ENCODE measurements around the gene LRMDA.

LRMDA gene

DNA sequence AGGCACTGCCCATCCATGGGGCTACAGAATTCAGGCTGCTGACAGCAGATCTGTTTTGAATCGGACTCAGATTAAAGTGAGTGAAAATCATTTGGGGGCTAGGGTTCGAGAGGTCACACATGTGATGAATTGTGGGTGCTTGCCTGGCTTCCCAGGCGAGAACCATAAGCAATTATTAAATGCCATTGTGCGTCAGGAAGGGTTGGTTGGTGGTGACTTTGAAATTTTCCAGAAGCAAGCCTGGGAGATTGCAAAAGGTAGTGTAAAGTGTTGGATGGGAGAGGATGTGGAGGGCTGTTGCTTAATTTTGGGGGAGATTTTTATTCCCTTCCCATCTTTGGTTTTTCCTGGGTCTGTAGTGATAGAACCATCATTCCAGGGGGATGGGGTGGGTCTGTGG, 34.6 kb downstream of the LRMDA start:
- no peak overlapping the region for H3K4me3 ChIP-seq (ENCODE audit: low read length)
- TF ChIP-seq CTCF (conservative IDR thresholded peaks at IDR 0.05; ENCODE audit: low read depth, low read length), result no peak
- DNase-seq (ENCODE audit: low read depth), result no peak

DNA sequence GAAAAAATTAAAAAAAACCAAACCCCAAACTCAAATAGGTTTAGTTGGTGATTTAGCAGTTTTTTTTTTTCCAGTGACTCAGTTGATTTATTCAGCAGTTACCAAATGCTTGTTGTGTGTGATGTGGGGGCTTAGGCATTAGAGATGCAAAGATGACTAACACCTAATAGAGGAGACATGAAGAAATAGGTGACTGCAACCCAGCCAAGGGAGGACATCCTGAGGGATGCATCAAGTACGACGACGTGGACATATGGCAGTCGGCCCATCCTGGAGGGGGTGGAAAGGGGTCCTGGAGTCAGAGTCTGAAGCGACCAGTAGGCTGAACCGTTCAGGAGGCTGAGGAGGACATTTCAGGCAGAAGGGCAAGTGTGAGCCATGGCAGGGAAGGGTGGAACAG, 35.5 kb downstream of the LRMDA start:
- no peak overlapping the region for H3K4me3 ChIP-seq (ENCODE audit: low read length)
- DNase-seq (ENCODE audit: low read depth), result no peak
- TF ChIP-seq CTCF (conservative IDR thresholded peaks at IDR 0.05; ENCODE audit: low read depth, low read length), result no peak

- no peak overlapping the region for H3K4me3 ChIP-seq (ENCODE audit: low read length)
- no peak for TF ChIP-seq CTCF (conservative IDR thresholded peaks at IDR 0.05; ENCODE audit: low read depth, low read length)
- no peak for DNase-seq (ENCODE audit: low read depth)
These were observed 37.2 kb downstream of the LRMDA start for GRCh38 chr10:75468612-75469005.

DNA sequence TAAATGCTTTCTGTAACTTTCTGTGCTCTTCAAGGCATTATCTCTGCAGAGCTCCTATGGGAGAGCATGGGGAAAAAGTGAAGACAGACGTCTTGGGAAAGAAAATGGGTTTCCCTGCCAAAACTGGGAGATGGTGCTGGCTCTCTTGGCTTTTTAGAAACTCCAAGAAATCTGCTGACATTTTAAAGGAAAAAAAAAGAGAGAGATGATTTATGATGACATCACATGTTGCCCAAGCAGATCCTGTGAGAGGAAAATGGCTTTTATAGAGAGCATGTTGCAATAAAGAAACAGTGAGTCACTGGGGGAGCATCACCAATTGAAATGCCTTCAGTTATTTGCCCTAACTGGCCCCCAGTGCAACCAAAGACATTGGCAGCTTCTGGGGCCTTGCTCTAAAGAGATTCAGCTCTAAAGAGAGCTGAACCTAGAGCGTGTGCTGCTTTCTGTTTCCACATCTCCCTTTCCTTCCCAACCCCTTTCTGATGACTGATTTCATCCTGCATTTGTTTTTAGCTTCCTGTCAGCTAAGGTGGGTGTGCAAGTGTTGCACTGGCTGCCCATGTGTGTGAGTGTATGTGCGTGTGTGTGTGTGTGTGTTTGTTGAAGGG, 37.7 kb downstream of the LRMDA start:
- DNase-seq (ENCODE audit: low read depth), result peak; percentile 59
- TF ChIP-seq CTCF (conservative IDR thresholded peaks at IDR 0.05; ENCODE audit: low read depth, low read length), result no peak
- H3K4me3 ChIP-seq (ENCODE audit: low read length), result no peak overlapping the region

GRCh38 chr10:75470901-75471300, 39.5 kb downstream of the LRMDA start:
- no peak overlapping the region for H3K4me3 ChIP-seq (ENCODE audit: low read length)
- no peak for DNase-seq (ENCODE audit: low read depth)
- TF ChIP-seq CTCF (conservative IDR thresholded peaks at IDR 0.05; ENCODE audit: low read depth, low read length), result no peak

GRCh38 chr10:75472685-75473084, 41.3 kb downstream of the LRMDA start:
- DNase-seq (ENCODE audit: low read depth), result no peak
- no peak overlapping the region for H3K4me3 ChIP-seq (ENCODE audit: low read length)
- no peak for TF ChIP-seq CTCF (conservative IDR thresholded peaks at IDR 0.05; ENCODE audit: low read depth, low read length)

DNA sequence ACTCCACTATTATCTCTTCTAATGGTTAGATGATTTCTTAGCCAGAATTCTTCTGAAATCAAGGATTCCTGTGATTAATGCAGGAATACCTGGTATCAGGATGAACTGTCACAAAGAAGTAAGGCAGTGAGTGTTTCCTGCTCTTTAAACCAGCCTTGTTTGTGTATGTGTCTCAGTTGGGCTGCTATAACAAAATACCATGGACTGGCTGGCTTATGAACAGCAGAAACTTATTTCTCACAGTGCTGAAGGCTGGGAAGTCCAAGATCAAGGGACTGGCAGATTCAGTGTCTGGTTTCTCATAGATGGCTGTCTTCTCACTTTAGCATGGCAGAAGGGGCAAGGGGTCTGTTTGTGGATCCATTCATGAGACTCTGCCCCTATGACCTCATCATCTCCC, 42.7 kb downstream of the LRMDA start:
- TF ChIP-seq CTCF (conservative IDR thresholded peaks at IDR 0.05; ENCODE audit: low read depth, low read length), result no peak
- H3K4me3 ChIP-seq (ENCODE audit: low read length), result no peak overlapping the region
- DNase-seq (ENCODE audit: low read depth), result no peak
